ENCODE measurements around the gene FLYWCH2. TPM values are rescaled to one million over a fixed set of nuclear protein-coding genes. Genes with fewer than 3 reads are reported as not detected.
A peak's percentile ranks its signal among the peaks of the same experiment; 100 is the strongest.

FLYWCH2 gene
- polyA plus RNA-seq, 2 of the 4 experiments (the other 2 are of a cell fraction): 23.2 to 41.2 TPM

- TF ChIP-seq RAD21 (conservative IDR thresholded peaks at IDR 0.05 in 1 of 2, IDR thresholded peaks at IDR 0.05 in 1 of 2): no peak
- no peak for TF ChIP-seq FOSL2 (IDR thresholded peaks at IDR 0.05)
- TF ChIP-seq FOSL2 (CRISPR knock-in tag; IDR thresholded peaks at IDR 0.05): no peak
- no peak for TF ChIP-seq CBX8 (IDR thresholded peaks at IDR 0.05)
- no peak for TF ChIP-seq RFX5 (IDR thresholded peaks at IDR 0.05)
- no peak for TF ChIP-seq FOXS1 (CRISPR knock-in tag; IDR thresholded peaks at IDR 0.05)
- no peak for TF ChIP-seq EHMT2 (IDR thresholded peaks at IDR 0.05; ENCODE audit: low read depth)
- no peak for TF ChIP-seq ZC3H11A (IDR thresholded peaks at IDR 0.05)
- TF ChIP-seq, protein P1, sequence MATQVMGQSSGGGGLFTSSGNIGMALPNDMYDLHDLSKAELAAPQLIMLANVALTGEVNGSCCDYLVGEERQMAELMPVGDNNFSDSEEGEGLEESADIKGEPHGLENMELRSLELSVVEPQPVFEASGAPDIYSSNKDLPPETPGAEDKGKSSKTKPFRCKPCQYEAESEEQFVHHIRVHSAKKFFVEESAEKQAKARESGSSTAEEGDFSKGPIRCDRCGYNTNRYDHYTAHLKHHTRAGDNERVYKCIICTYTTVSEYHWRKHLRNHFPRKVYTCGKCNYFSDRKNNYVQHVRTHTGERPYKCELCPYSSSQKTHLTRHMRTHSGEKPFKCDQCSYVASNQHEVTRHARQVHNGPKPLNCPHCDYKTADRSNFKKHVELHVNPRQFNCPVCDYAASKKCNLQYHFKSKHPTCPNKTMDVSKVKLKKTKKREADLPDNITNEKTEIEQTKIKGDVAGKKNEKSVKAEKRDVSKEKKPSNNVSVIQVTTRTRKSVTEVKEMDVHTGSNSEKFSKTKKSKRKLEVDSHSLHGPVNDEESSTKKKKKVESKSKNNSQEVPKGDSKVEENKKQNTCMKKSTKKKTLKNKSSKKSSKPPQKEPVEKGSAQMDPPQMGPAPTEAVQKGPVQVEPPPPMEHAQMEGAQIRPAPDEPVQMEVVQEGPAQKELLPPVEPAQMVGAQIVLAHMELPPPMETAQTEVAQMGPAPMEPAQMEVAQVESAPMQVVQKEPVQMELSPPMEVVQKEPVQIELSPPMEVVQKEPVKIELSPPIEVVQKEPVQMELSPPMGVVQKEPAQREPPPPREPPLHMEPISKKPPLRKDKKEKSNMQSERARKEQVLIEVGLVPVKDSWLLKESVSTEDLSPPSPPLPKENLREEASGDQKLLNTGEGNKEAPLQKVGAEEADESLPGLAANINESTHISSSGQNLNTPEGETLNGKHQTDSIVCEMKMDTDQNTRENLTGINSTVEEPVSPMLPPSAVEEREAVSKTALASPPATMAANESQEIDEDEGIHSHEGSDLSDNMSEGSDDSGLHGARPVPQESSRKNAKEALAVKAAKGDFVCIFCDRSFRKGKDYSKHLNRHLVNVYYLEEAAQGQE (IDR thresholded peaks at IDR 0.05): no peak
- TF ChIP-seq NFE2L2 (conservative IDR thresholded peaks at IDR 0.05; ENCODE audit: low read length): no peak
- TF ChIP-seq NPAS2 (CRISPR knock-in tag; IDR thresholded peaks at IDR 0.05; ENCODE audit: borderline replicate concordance): no peak
- TF ChIP-seq HDAC2 (IDR thresholded peaks at IDR 0.05): no peak
- TF ChIP-seq ZNF302 (CRISPR knock-in tag; IDR thresholded peaks at IDR 0.05): no peak
- TF ChIP-seq, protein P2, sequence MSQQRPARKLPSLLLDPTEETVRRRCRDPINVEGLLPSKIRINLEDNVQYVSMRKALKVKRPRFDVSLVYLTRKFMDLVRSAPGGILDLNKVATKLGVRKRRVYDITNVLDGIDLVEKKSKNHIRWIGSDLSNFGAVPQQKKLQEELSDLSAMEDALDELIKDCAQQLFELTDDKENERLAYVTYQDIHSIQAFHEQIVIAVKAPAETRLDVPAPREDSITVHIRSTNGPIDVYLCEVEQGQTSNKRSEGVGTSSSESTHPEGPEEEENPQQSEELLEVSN (IDR thresholded peaks at IDR 0.05; ENCODE audit: borderline replicate concordance, low read depth): no peak
- 77% methylated on average over 6 of the region's 6 CpGs for WGBS (ENCODE audit: missing lambda C conversion rate)
- no peak overlapping the region for H3K27ac ChIP-seq
- H3K9me3 ChIP-seq: no peaks in the 10 kb centered on the region
- ChIA-PET CTCF (interaction anchor here (1.1 to 13.7 kb wide), 13 partner anchors 9 to 90 kb away, joined by 3 to 295 read pairs (median 5); partner anchors contain the start of gene FLYWCH1), POLR2A (interaction anchor here (1.8 to 2.0 kb wide), 2 partner anchors 11 to 34 kb away, joined by 6 to 11 read pairs; partner anchors contain the start of gene FLYWCH2)
- ATAC-seq: no peak
- no peak overlapping the region for H3K4me3 ChIP-seq
- H3K4me2 ChIP-seq: no peak overlapping the region
- no peak for DNase-seq (ENCODE audit: low read depth in 1 of 2, low spot score in 1 of 2)
- no peak for FAIRE-seq
- H3K4me1 ChIP-seq: peaks cover 8% of the 10 kb centered on the region; the same call in 1 of the 3 replicates
Measured at GRCh38 chr16:2871926-2872325, 11.1 kb upstream of the FLYWCH2 start.

- Histone ChIP-seq H3K4me2 (peak overlapping the region; percentile 61), H3K27ac (peak overlapping the region; percentile 51 to 77; a peak in 5 of 6 replicates), H3K4me3 (no peak overlapping the region), H3K4me1 (peaks cover 5% of the 10 kb centered on the region; the same call in 1 of the 3 replicates), H3K9me3 (no peaks in the 10 kb centered on the region)
- ATAC-seq: peak in 1 of 2 experiments; percentile 48; a peak in 3 of 6 replicates
- DNase-seq (ENCODE audit: low read depth in 1 of 2, low spot score in 1 of 2): no peak
- ChIA-PET POLR2A (no interaction called here), CTCF (interaction anchor here (0.6 to 13.7 kb wide), 18 partner anchors 9 to 141 kb away, joined by 3 to 295 read pairs (median 4); partner anchors contain the start of gene FLYWCH2)
- 50% methylated on average over 21 of the region's 21 CpGs for WGBS (ENCODE audit: missing lambda C conversion rate)
- no peak for FAIRE-seq
- TF ChIP-seq FOSB (CRISPR knock-in tag; IDR thresholded peaks at IDR 0.05) (no peak), NFE2L2 (conservative IDR thresholded peaks at IDR 0.05; ENCODE audit: low read length) (no peak), BHLHE40 (IDR thresholded peaks at IDR 0.05; ENCODE audit: low read depth, low read length) (no peak), ESRRA (IDR thresholded peaks at IDR 0.05; ENCODE audit: borderline replicate concordance, low read length) (no peak), ELK1 (IDR thresholded peaks at IDR 0.05; ENCODE audit: low read depth, low read length) (no peak), ATOH8 (CRISPR knock-in tag; IDR thresholded peaks at IDR 0.05; ENCODE audit: low read depth) (no peak), JUN (IDR thresholded peaks at IDR 0.05) (no peak), CTCF (IDR thresholded peaks at IDR 0.05) (no peak)
Measured at GRCh38 chr16:2874032-2874911, 8.7 kb upstream of the FLYWCH2 start.

All from A549 (cell line).